Gastroesophageal sphincter (tissue), 3 donors: Measurements from ENCODE around the gene PPAN.

Experiments used
- CTCF ChIP-seq, 4 experiments: fragments of 200-600 bp in 2 of 4; fragments of 450-650 bp in 2 of 4; sonication (generic) in 1 of 4; IDR thresholded peaks; one replicate each; pipeline ENCODE4 v1.5.1; 2017 to 2019; ENCODE audit warnings: antibody characterized with exemption in 4 of 4, mild to moderate bottlenecking in 2 of 4, moderate library complexity in 2 of 4
- EP300 ChIP-seq: sonication (generic); formaldehyde crosslinking; IDR thresholded peaks from one replicate; pipeline ENCODE4 v1.6.1; 2017; ENCODE audit warnings: antibody characterized with exemption, mild to moderate bottlenecking
- POLR2A ChIP-seq, 2 donors: fragments of 450-650 bp; IDR thresholded peaks; one replicate each; pipeline ENCODE4 v1.6.1; 2017; ENCODE audit warnings: antibody characterized with exemption in 2 of 2, mild to moderate bottlenecking in 2 of 2, moderate library complexity in 1 of 2
- POLR2AphosphoS5 ChIP-seq: sonication (generic); formaldehyde crosslinking; IDR thresholded peaks from one replicate; pipeline ENCODE4 v1.6.1; 2017; ENCODE audit warnings: antibody characterized with exemption

- TF ChIP-seq POLR2A (IDR thresholded peaks at IDR 0.05) (no peak), CTCF (IDR thresholded peaks at IDR 0.05) (no peak), POLR2AphosphoS5 (no peak), EP300 (no peak)
These were observed 43.3 kb downstream of the PPAN start for GRCh38 chr19:10149427-10149826.
